HEK293T (cell line): ENCODE measurements around the gene OR51B4.

ENCODE experiments used
- L3MBTL2 ChIP-seq: fragments of 450-650 bp; conservative IDR thresholded peaks from 2 replicates; pipeline ENCODE4 v1.6.1; 2016; ENCODE audit warnings: mild to moderate bottlenecking
- NFRKB ChIP-seq: fragments of 450-650 bp; IDR thresholded peaks from 2 replicates; pipeline ENCODE4 v1.6.1; 2016; ENCODE audit warnings: mild to moderate bottlenecking, moderate library complexity
- SP1 ChIP-seq: fragments of 450-650 bp; IDR thresholded peaks from 2 replicates; pipeline ENCODE4 v1.6.1; 2017
- SUZ12 ChIP-seq: fragments of 450-650 bp; IDR thresholded peaks from 2 replicates; pipeline ENCODE4 v1.6.1; 2016; ENCODE audit warnings: mild to moderate bottlenecking

GRCh38 chr11:5280582-5281102 lies 21.1 kb downstream of the OR51B4 start:
- no peak for TF ChIP-seq L3MBTL2
- no peak for TF ChIP-seq SP1
- no peak for TF ChIP-seq SUZ12
- no peak for TF ChIP-seq NFRKB
